HL-60 (cell line): Measurements from ENCODE around the gene CRIP2.
A peak's percentile ranks its signal among the peaks of the same experiment; 100 is the strongest.

ENCODE experiments used
- DNase-seq, 2 experiments: peaks; one replicate each; pipeline ENCODE4 v3.0.0-alpha.2; 2010 to 2020; ENCODE audit warnings: low read depth in 1 of 2, low spot score in 1 of 2
- H3K27ac ChIP-seq: fragments of 250-450 bp; sonication (Bioruptor Pico); replicated peaks from 2 replicates; pipeline ENCODE4 v1.5.1; 2020; ENCODE audit warnings: mild to moderate bottlenecking, moderate library complexity
- H3K27me3 ChIP-seq: fragments of 250-450 bp; sonication (Bioruptor Pico); 2 replicates; pipeline ENCODE4 v1.5.1; 2021; ENCODE audit warnings: mild to moderate bottlenecking, moderate library complexity; ENCODE audit not compliant: insufficient read depth, poor library complexity, severe bottlenecking
- H3K4me3 ChIP-seq: replicated peaks from 2 replicates; pipeline ENCODE4 v1.5.1; 2011; ENCODE audit warnings: mild to moderate bottlenecking, control low read depth, low read length; ENCODE audit not compliant: insufficient read depth
- CTCF ChIP-seq: IDR thresholded peaks from one replicate; pipeline ENCODE4 v1.5.1; 2011; ENCODE audit warnings: low read length, control low read depth, inconsistent platforms; ENCODE audit not compliant: insufficient read depth
- GABPA ChIP-seq: IDR thresholded peaks from 2 replicates; pipeline ENCODE4 v1.6.1; 2012; ENCODE audit warnings: low read depth
- POLR2AphosphoS5 ChIP-seq: IDR thresholded peaks from 2 replicates; pipeline ENCODE4 v1.6.1; 2012; ENCODE audit warnings: low read depth
- SPI1 ChIP-seq: IDR thresholded peaks from 2 replicates; pipeline ENCODE4 v1.6.1; 2012; ENCODE audit warnings: low read depth, mild to moderate bottlenecking, borderline replicate concordance
- TF ChIP-seq, protein P1 (sequence below): IDR thresholded peaks from 2 replicates; pipeline ENCODE4 v1.6.1; 2012; ENCODE audit warnings: low read depth; ENCODE audit not compliant: insufficient replicate concordance

The CRIP2 gene

DNA sequence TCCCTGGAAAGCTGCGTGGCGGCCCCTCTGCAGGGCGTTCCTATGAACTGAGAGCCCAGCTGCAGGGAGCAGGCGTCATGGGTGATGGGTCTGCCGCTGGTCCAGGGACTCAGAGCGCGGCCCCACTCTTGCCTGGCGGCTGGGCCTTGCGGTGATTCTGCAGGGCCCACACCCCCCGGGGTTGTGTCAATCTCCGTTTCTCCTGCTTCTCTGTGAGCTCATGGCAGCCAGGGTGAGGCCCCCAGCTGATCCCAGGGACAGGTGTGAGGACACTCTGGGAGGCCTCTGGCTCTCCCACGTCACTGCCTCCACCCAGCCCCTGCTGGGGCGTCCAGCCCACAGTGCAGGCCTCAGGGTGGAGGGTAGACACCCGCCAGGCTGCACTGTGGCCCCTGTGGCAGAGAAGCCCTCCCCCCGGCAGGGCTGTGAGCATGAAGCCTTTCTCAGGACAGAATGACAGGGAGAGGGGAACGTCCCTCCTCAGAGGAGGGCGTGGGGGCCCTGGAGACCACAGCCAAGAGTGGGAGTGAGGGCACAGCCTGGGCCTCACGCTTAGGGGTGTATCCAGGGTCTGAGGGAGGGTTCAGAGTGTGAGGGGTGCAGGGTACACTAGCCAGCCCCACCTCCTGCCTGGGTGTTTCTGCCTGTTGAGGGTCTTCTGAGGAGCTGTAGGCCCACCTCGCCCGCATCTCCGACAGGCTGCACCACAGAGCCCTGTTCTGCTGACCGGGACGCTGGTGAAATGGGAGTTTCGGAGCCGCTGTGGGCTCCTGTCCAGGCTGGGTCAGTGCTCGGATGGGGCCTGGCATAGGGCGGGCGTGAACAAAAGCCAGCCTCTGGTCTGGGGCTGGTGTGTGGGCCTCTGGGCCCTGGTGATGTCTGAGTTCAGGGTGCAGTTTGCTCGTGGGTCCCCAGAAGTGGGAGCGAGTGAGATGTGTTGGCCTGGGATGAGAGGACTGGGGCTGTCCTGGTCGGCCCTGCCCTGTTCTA lies 26.7 kb upstream of the CRIP2 start:
- no peak overlapping the region for H3K4me3 ChIP-seq
- no peak overlapping the region for H3K27ac ChIP-seq
- no peak for DNase-seq
- TF ChIP-seq GABPA (no peak), SPI1 (no peak), POLR2AphosphoS5 (no peak), CTCF (no peak)
- TF ChIP-seq, protein P1, sequence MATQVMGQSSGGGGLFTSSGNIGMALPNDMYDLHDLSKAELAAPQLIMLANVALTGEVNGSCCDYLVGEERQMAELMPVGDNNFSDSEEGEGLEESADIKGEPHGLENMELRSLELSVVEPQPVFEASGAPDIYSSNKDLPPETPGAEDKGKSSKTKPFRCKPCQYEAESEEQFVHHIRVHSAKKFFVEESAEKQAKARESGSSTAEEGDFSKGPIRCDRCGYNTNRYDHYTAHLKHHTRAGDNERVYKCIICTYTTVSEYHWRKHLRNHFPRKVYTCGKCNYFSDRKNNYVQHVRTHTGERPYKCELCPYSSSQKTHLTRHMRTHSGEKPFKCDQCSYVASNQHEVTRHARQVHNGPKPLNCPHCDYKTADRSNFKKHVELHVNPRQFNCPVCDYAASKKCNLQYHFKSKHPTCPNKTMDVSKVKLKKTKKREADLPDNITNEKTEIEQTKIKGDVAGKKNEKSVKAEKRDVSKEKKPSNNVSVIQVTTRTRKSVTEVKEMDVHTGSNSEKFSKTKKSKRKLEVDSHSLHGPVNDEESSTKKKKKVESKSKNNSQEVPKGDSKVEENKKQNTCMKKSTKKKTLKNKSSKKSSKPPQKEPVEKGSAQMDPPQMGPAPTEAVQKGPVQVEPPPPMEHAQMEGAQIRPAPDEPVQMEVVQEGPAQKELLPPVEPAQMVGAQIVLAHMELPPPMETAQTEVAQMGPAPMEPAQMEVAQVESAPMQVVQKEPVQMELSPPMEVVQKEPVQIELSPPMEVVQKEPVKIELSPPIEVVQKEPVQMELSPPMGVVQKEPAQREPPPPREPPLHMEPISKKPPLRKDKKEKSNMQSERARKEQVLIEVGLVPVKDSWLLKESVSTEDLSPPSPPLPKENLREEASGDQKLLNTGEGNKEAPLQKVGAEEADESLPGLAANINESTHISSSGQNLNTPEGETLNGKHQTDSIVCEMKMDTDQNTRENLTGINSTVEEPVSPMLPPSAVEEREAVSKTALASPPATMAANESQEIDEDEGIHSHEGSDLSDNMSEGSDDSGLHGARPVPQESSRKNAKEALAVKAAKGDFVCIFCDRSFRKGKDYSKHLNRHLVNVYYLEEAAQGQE = no peak
- no peaks in the 10 kb centered on the region for H3K27me3 ChIP-seq

- no peaks in the 10 kb centered on the region for H3K27me3 ChIP-seq
- DNase-seq = peak in 1 of 2 experiments; percentile 41
- peak; percentile 49 for TF ChIP-seq CTCF
- no peak for TF ChIP-seq POLR2AphosphoS5
- no peak overlapping the region for H3K4me3 ChIP-seq
- H3K27ac ChIP-seq = no peak overlapping the region
Observed at GRCh38 chr14:105448706-105449111, 25.9 kb upstream of the CRIP2 start.

GRCh38 chr14:105449276-105450122 lies 25.1 kb upstream of the CRIP2 start:
- Histone ChIP-seq H3K27ac (no peak overlapping the region), H3K27me3 (no peaks in the 10 kb centered on the region), H3K4me3 (no peak overlapping the region)
- TF ChIP-seq CTCF (no peak), GABPA (no peak), SPI1 (no peak), POLR2AphosphoS5 (no peak)
- TF ChIP-seq, protein P1 = no peak
- DNase-seq = no peak
